HCT116 (cell line): ENCODE results near the gene SH3GL3. TPM values are rescaled to one million over a fixed set of nuclear protein-coding genes. Genes with fewer than 3 reads are reported as not detected.

Experiments
- ATAC-seq: fragments of 200-7000 bp; cut with Tn5 transposase; 2 replicates; pipeline ENCODE4 v1.9.1; 2020; ENCODE audit warnings: mild to moderate bottlenecking, moderate library complexity
- BruUV-seq: library from RNA; stranded (reverse); fragments of 400-500 nt; replicated peaks from 2 replicates; lab custom pipeline; 2021; lab: Mats Ljungman, UMichigan
- CTCF ChIA-PET: fragments of 300-600 bp; sonication (Branson Sonifier 250); formaldehyde crosslinking; loops from one replicate; lab custom pipeline; 2021; ENCODE audit warnings: antibody characterized with exemption; lab: Charles Lee
- POLR2A ChIA-PET: fragments of 300-600, 350-600 bp; sonication (Branson Sonifier 250); formaldehyde crosslinking; loops from one replicate; lab custom pipeline; 2021; ENCODE audit warnings: antibody characterized with exemption; lab: Charles Lee
- RAD21 ChIA-PET, 2 experiments: fragments of 300-600 bp; sonication (Branson Sonifier 250); formaldehyde crosslinking; loops; one replicate each; lab custom pipeline; 2023; ENCODE audit warnings: low total read pairs in 2 of 2; ENCODE audit not compliant: uncharacterized antibody in 2 of 2, unreplicated experiment in 2 of 2, low non-redundant PET in 1 of 2; lab: Charles Lee
- DNase-seq: peaks from one replicate; pipeline ENCODE4 v3.0.0-alpha.2; 2010; ENCODE audit warnings: low read depth, low spot score
- H2AFZ ChIP-seq: fragments of 200-600 bp; shearing (Covaris generic), sonication (generic); 2 replicates; pipeline ENCODE4 v1.6.1; 2017; ENCODE audit warnings: low read depth, mixed run types, mixed read lengths, antibody characterized with exemption, low read length; ENCODE audit not compliant: poor library complexity, severe bottlenecking
- H3K27ac ChIP-seq: 2 replicates; pipeline ENCODE4 v1.5.1; 2012; ENCODE audit warnings: low read depth, low read length
- H3K27me3 ChIP-seq: fragments of 200-600 bp; sonication (generic); 2 replicates; pipeline ENCODE4 v1.6.1; 2016; ENCODE audit warnings: mixed run types, low read length, mixed read lengths; ENCODE audit not compliant: insufficient read depth
- H3K36me3 ChIP-seq, 2 experiments: fragments of 200-500 bp in 1 of 2; fragments of 200-600 bp in 1 of 2; sonication (Bioruptor generic) in 1 of 2; sonication (generic) in 1 of 2; 2 replicates each; pipeline versions ENCODE4 v1.5.1 to v1.6.1; 2014 to 2016; ENCODE audit warnings: low read length in 2 of 2, inconsistent platforms in 1 of 2, mixed read lengths in 1 of 2, mixed run types in 1 of 2; ENCODE audit not compliant: insufficient read depth in 2 of 2, control insufficient read depth in 1 of 2
- H3K4me1 ChIP-seq, 2 experiments: fragments of 200-600 bp in 1 of 2; sonication (generic) in 1 of 2; 2 replicates each; pipeline versions ENCODE4 v1.5.1 to v1.6.1; 2012 to 2017; ENCODE audit warnings: low read length in 2 of 2, inconsistent platforms in 1 of 2, mild to moderate bottlenecking in 1 of 2, mixed read lengths in 1 of 2, mixed run types in 1 of 2, moderate library complexity in 1 of 2; ENCODE audit not compliant: insufficient read depth in 2 of 2, control insufficient read depth in 1 of 2
- H3K4me2 ChIP-seq: fragments of 200-600 bp; sonication (generic); 2 replicates; pipeline ENCODE4 v1.6.1; 2017; ENCODE audit warnings: mixed run types, low read length, mixed read lengths
- H3K4me3 ChIP-seq, 2 experiments: fragments of 200-600 bp in 1 of 2; sonication (generic) in 1 of 2; replicated peaks in 1 of 2; 2 replicates each; pipeline ENCODE4 v1.5.1; 2011 to 2016; ENCODE audit warnings: low read length in 2 of 2, control low read depth in 1 of 2, low read depth in 1 of 2, mild to moderate bottlenecking in 1 of 2, mixed read lengths in 1 of 2, mixed run types in 1 of 2
- H3K79me2 ChIP-seq: fragments of 200-600 bp; sonication (generic); 2 replicates; pipeline ENCODE4 v1.6.1; 2017; ENCODE audit warnings: mild to moderate bottlenecking, mixed run types, low read length, moderate library complexity, mixed read lengths; ENCODE audit not compliant: insufficient read depth
- H3K9ac ChIP-seq: fragments of 200-600 bp; sonication (generic); 2 replicates; pipeline ENCODE4 v1.6.1; 2016; ENCODE audit warnings: low read length, mixed read lengths
- H3K9me2 ChIP-seq: fragments of 200-600 bp; sonication (generic), shearing (Covaris generic); 2 replicates; pipeline ENCODE4 v1.6.1; 2017; ENCODE audit warnings: mixed run types, mild to moderate bottlenecking, moderate library complexity; ENCODE audit not compliant: insufficient read depth
- H3K9me3 ChIP-seq, 2 experiments: fragments of 200-500 bp in 1 of 2; fragments of 200-600 bp in 1 of 2; sonication (Bioruptor generic) in 1 of 2; sonication (generic) in 1 of 2; 2 replicates each; pipeline ENCODE4 v1.6.1; 2014 to 2017; ENCODE audit warnings: low read length in 2 of 2, mixed read lengths in 2 of 2, inconsistent platforms in 1 of 2, low read depth in 1 of 2, mild to moderate bottlenecking in 1 of 2, mixed run types in 1 of 2, moderate library complexity in 1 of 2; ENCODE audit not compliant: control insufficient read depth in 1 of 2, insufficient read depth in 1 of 2
- H4K20me1 ChIP-seq: fragments of 200-600 bp; sonication (generic), shearing (Covaris generic); 2 replicates; pipeline ENCODE4 v1.6.1; 2017; ENCODE audit warnings: mixed run types, mild to moderate bottlenecking, moderate library complexity; ENCODE audit not compliant: insufficient read depth
- EGR1 ChIP-seq: IDR thresholded peaks from 2 replicates; pipeline ENCODE4 v1.6.1; 2012; ENCODE audit warnings: low read depth
- ELF1 ChIP-seq: IDR thresholded peaks from 2 replicates; pipeline ENCODE4 v1.6.1; 2012; ENCODE audit warnings: low read depth, borderline replicate concordance
- EZH2 ChIP-seq: fragments of 200-600 bp; sonication (generic); IDR thresholded peaks from 2 replicates; pipeline ENCODE4 v1.6.1; 2017; ENCODE audit warnings: antibody characterized with exemption, mixed run types
- SIN3A ChIP-seq: IDR thresholded peaks from 2 replicates; pipeline ENCODE4 v1.6.1; 2012; ENCODE audit warnings: low read depth
- SP1 ChIP-seq: IDR thresholded peaks from 2 replicates; pipeline ENCODE4 v1.6.1; 2012; ENCODE audit warnings: low read depth
- TCF7L2 ChIP-seq: IDR thresholded peaks from 2 replicates; pipeline ENCODE4 v1.7.0; 2011; ENCODE audit warnings: borderline replicate concordance, inconsistent platforms; ENCODE audit not compliant: insufficient read depth, insufficient read length; ENCODE audit errors: extremely low read depth
- YY1 ChIP-seq: IDR thresholded peaks from 2 replicates; pipeline ENCODE4 v1.6.1; 2011; ENCODE audit warnings: low read length, low read depth, moderate library complexity, mild to moderate bottlenecking; ENCODE audit not compliant: insufficient replicate concordance; ENCODE audit errors: extremely low read depth
- intact Hi-C: fragments of 100-400 bp; cut with micrococcal nuclease; formaldehyde crosslinking; loops from 2 replicates; pipeline ENCODE4 v1.10.0; 2022
- total RNA-seq: library from RNA; stranded (reverse); gene quantifications from one replicate; pipeline ENCODE4 v1.2.1, GENCODE V29; 2021; ENCODE audit not compliant: unreplicated experiment
- TF ChIP-seq, protein P1 (sequence below), 3 experiments: fragments of 200-600 bp in 1 of 3; sonication (generic) in 1 of 3; IDR thresholded peaks in 2 of 3; conservative IDR thresholded peaks in 1 of 3; 2 replicates each; pipeline ENCODE4 v1.5.1; 2012 to 2017; ENCODE audit warnings: low read depth in 2 of 3, low read length in 2 of 3, antibody characterized with exemption in 1 of 3, borderline replicate concordance in 1 of 3, control low read depth in 1 of 3, mild to moderate bottlenecking in 1 of 3, mixed read lengths in 1 of 3, mixed run types in 1 of 3, moderate library complexity in 1 of 3; ENCODE audit not compliant: insufficient read depth in 1 of 3

The SH3GL3 gene
- total RNA-seq, 1 experiment from 2014 or later = 1.3 TPM

GRCh38 chr15:83598031-83598430, 150.9 kb downstream of the SH3GL3 start:
- no TSS peak for BruUV-seq
- H3K36me3 ChIP-seq = no peaks in the 10 kb centered on the region
- no peak overlapping the region for H3K9ac ChIP-seq
- H3K79me2 ChIP-seq = no peaks in the 10 kb centered on the region
- no peaks in the 10 kb centered on the region for H3K9me3 ChIP-seq
- H4K20me1 ChIP-seq = no peaks in the 10 kb centered on the region
- ATAC-seq (no peak), DNase-seq (no peak)
- no peak overlapping the region for H3K27ac ChIP-seq
- H3K4me1 ChIP-seq = peaks cover 3 to 7% of the 10 kb centered on the region in 2 experiments; a peak in 2 of 4 replicates
- TF ChIP-seq TCF7L2 (no peak), YY1 (no peak), SIN3A (no peak), ELF1 (no peak), EGR1 (no peak), SP1 (no peak), EZH2 (no peak)
- TF ChIP-seq, protein P1, sequence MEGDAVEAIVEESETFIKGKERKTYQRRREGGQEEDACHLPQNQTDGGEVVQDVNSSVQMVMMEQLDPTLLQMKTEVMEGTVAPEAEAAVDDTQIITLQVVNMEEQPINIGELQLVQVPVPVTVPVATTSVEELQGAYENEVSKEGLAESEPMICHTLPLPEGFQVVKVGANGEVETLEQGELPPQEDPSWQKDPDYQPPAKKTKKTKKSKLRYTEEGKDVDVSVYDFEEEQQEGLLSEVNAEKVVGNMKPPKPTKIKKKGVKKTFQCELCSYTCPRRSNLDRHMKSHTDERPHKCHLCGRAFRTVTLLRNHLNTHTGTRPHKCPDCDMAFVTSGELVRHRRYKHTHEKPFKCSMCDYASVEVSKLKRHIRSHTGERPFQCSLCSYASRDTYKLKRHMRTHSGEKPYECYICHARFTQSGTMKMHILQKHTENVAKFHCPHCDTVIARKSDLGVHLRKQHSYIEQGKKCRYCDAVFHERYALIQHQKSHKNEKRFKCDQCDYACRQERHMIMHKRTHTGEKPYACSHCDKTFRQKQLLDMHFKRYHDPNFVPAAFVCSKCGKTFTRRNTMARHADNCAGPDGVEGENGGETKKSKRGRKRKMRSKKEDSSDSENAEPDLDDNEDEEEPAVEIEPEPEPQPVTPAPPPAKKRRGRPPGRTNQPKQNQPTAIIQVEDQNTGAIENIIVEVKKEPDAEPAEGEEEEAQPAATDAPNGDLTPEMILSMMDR (IDR thresholded peaks at IDR 0.05 in 2 of 3, conservative IDR thresholded peaks at IDR 0.05 in 1 of 3; ENCODE audit: borderline replicate concordance in 1 of 3, insufficient read depth in 1 of 3, low read depth in 2 of 3, low read length in 2 of 3) = no peak
- intact Hi-C loops = no loop called here
- H3K4me2 ChIP-seq = no peak overlapping the region
- ChIA-PET POLR2A (no interaction called here), RAD21 (no interaction called here), CTCF (no interaction called here)
- H3K4me3 ChIP-seq = no peak overlapping the region
- H3K9me2 ChIP-seq = 0 out of 2 replicates have a peak, but pooled peaks cover 3% of the 10 kb centered on the region
- no peaks in the 10 kb centered on the region for H3K27me3 ChIP-seq
- H2AFZ ChIP-seq = no peak overlapping the region
